ENCODE measurements around the gene CAPNS2. TPM values are rescaled to one million over a fixed set of nuclear protein-coding genes. Genes with fewer than 3 reads are reported as not detected.

The CAPNS2 gene
- total RNA-seq, 1 donor from 2014 or later = 0.27 TPM

Other genes starting within 250 kb of the CAPNS2 start
- gene IRX6, start 242.5 kb upstream of the CAPNS2 start, total RNA-seq = not detected in 2 replicates
- gene MMP2, start 87.5 kb upstream of the CAPNS2 start, total RNA-seq = 0.23 TPM in 1 of 2 replicates, not detected in the other
- 8.2 and 12.5 TPM in 2 replicates for gene LPCAT2, start 57.6 kb upstream of the CAPNS2 start, total RNA-seq
- gene SLC6A2, start 89.3 kb downstream of the CAPNS2 start, total RNA-seq = not detected in 2 replicates